AG04449 (cell line): ENCODE measurements around the gene ZNF317.

Experiments
- CTCF ChIA-PET: fragments of 350-600 bp; formaldehyde crosslinking; extraction: SDS; loops from one replicate; lab custom pipeline; 2021; ENCODE audit warnings: antibody characterized with exemption; lab: Yijun Ruan, JAX
- POLR2A ChIA-PET: fragments of 400-600, 350-600 bp; formaldehyde crosslinking; extraction: SDS; loops from one replicate; lab custom pipeline; 2020; ENCODE audit warnings: antibody characterized with exemption, inconsistent platforms; lab: Yijun Ruan, JAX
- DNase-seq: peaks from one replicate; pipeline ENCODE4 v3.0.0-alpha.2; 2010; ENCODE audit warnings: low read depth, low spot score
- H3K4me3 ChIP-seq: 2 replicates; pipeline ENCODE4 v1.5.1; 2011; ENCODE audit warnings: low read depth, mild to moderate bottlenecking, control low read depth, low read length
- CTCF ChIP-seq: IDR thresholded peaks from one replicate; pipeline ENCODE4 v1.5.1; 2011; ENCODE audit warnings: mild to moderate bottlenecking, moderate library complexity, low read length, control low read depth, inconsistent platforms; ENCODE audit not compliant: insufficient read depth; ENCODE audit errors: missing control alignments

ZNF317 gene

GRCh38 chr19:9140159-9140874 lies at the start of gene ZNF317:
ZNF317 (plus strand) TSS chr19:9140397; CDS start chr19:9156017, 15,620 bp downstream.
- POLR2A ChIA-PET: no interaction called here
- peak within 1 kb of the TSS; percentile 71 for H3K4me3 ChIP-seq
- peak; percentile 41 for DNase-seq
- TF ChIP-seq CTCF: no peak
- CTCF ChIA-PET: interaction anchor here (0.7 kb wide), 1 partner anchor 11 kb away, joined by 3 read pairs; no protein-coding TSS in a partner anchor

- H3K4me3 ChIP-seq: no peak within 1 kb of the TSS
- TF ChIP-seq CTCF: no peak
- ChIA-PET POLR2A (no interaction called here), CTCF (no interaction called here)
- no peak for DNase-seq
Observed at GRCh38 chr19:9107375-9107774, 32.8 kb upstream of the ZNF317 start, which contains the start of gene OR7G2. OR7G2 (minus strand) TSS chr19:9107475; CDS start chr19:9103243, 4,232 bp downstream.

GRCh38 chr19:9109959-9110358 lies 30.2 kb upstream of the ZNF317 start:
- TF ChIP-seq CTCF: no peak
- ChIA-PET CTCF (no interaction called here), POLR2A (no interaction called here)
- no peak overlapping the region for H3K4me3 ChIP-seq
- no peak for DNase-seq

GRCh38 chr19:9115307-9115813 lies 24.8 kb upstream of the ZNF317 start, which contains the start of gene OR7G1:
OR7G1 (minus strand) TSS chr19:9115763; CDS start chr19:9115763, 0 bp downstream.
- TF ChIP-seq CTCF: no peak
- H3K4me3 ChIP-seq: no peak within 1 kb of the TSS
- ChIA-PET CTCF (no interaction called here), POLR2A (no interaction called here)
- no peak for DNase-seq

- no peak for TF ChIP-seq CTCF
- no peak overlapping the region for H3K4me3 ChIP-seq
- CTCF ChIA-PET: no interaction called here
- POLR2A ChIA-PET: no interaction called here
- DNase-seq: no peak
Observed at GRCh38 chr19:9116547-9116946, 23.6 kb upstream of the ZNF317 start.

GRCh38 chr19:9126900-9127405 lies 13.2 kb upstream of the ZNF317 start, which contains the start of gene OR7G3:
OR7G3 (minus strand) TSS chr19:9126950; CDS start chr19:9126950, 0 bp downstream.
- no peak within 1 kb of the TSS for H3K4me3 ChIP-seq
- no peak for TF ChIP-seq CTCF
- ChIA-PET CTCF (no interaction called here), POLR2A (no interaction called here)
- DNase-seq: no peak
